Measurements from ENCODE around the gene ZCCHC7. TPM values are rescaled to one million over a fixed set of nuclear protein-coding genes. Genes with fewer than 3 reads are reported as not detected.

The ZCCHC7 gene
- total and polyA plus RNA-seq, 10 of the 15 experiments (the other 5 are each of a cell fraction or from before 2014, with no cell fraction given) = 42.9 to 178 (median 53.3) TPM

DNA sequence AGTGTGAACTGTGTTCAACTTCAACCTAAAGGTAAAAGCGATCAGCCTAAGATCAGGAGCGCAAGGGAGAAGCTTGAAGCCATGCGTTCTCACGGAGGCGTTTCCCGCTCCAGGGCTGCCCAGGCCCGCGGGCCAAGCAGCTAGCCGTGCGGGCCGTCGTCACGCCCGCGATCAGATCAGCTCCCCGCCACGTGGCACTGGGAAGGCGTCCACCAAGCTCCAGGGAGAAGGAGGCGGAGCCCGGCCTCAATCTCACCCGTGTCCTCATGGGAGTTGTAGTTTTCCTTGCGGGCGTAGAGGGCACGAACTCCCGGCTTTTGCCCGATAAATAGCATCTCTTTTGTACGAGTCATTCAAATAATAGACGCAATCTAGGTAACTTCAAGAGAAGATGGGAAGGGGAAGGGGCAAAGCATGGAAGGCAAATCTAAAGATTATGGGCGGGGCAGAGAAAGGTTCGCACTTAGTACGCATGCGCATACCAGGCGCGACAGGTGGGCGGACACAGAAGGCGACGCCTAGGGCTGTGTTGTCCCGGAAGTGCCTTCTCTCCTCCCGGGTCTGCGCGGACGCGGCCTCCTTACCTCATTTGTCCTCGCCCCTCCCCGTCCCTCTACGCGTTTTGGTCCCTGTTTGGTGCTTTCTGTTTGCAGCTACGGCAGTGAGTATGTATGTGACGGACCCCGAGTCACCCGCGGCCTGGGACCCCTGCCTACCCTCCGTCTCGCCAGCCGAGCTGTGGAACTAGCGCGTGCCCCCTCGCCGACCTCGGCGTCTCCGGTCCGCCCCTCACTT lies 40.8 kb upstream of the ZCCHC7 start (continued):
- TF ChIP-seq, protein P1, sequence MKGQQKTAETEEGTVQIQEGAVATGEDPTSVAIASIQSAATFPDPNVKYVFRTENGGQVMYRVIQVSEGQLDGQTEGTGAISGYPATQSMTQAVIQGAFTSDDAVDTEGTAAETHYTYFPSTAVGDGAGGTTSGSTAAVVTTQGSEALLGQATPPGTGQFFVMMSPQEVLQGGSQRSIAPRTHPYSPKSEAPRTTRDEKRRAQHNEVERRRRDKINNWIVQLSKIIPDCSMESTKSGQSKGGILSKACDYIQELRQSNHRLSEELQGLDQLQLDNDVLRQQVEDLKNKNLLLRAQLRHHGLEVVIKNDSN (IDR thresholded peaks at IDR 0.05; ENCODE audit: borderline replicate concordance, extremely low read length, insufficient read depth, low read depth, low read length) = peak; percentile 69
- TF ChIP-seq TCF12 (IDR thresholded peaks at IDR 0.05; ENCODE audit: low read depth, low read length) (0 out of 2 replicates have a peak, but pooled peaks have one; percentile 39), LARP7 (IDR thresholded peaks at IDR 0.05) (peak; percentile 81; the same call in 1 of the 2 replicates), ZSCAN29 (IDR thresholded peaks at IDR 0.05) (no peak), STAT3 (IDR thresholded peaks at IDR 0.05; ENCODE audit: low read depth, low read length) (no peak), GATAD2B (conservative IDR thresholded peaks at IDR 0.05; ENCODE audit: low read depth) (peak; percentile 70; the same call in 1 of the 2 replicates), PML (IDR thresholded peaks at IDR 0.05; ENCODE audit: low read length) (peak; percentile 44; the same call in 1 of the 2 replicates), BHLHE40 (IDR thresholded peaks at IDR 0.05; ENCODE audit: borderline replicate concordance in 1 of 2, low read depth in 2 of 2, low read length in 1 of 2) (peak in 1 of 2 experiments; percentile 51; a peak in 1 of 4 replicates), CREM (IDR thresholded peaks at IDR 0.05; ENCODE audit: low read depth) (peak; percentile 77), JUND (IDR thresholded peaks at IDR 0.05; ENCODE audit: low read depth, low read length) (no peak), RB1 (IDR thresholded peaks at IDR 0.05; ENCODE audit: borderline replicate concordance) (0 out of 2 replicates have a peak, but pooled peaks have one; percentile 14), IKZF1 (conservative IDR thresholded peaks at IDR 0.05) (peak; percentile 85), NR2F1 (conservative IDR thresholded peaks at IDR 0.05) (peak; percentile 64), KLF5 (IDR thresholded peaks at IDR 0.05; ENCODE audit: partially characterized antibody) (peak; percentile 67), SIX5 (IDR thresholded peaks at IDR 0.05; ENCODE audit: low read depth, low read length, severe bottlenecking) (peak; percentile 79), POLR2A (IDR thresholded peaks at IDR 0.05; ENCODE audit: low read depth, low read length) (peak; percentile 89), YY1 (IDR thresholded peaks at IDR 0.05; ENCODE audit: low read depth, low read length) (peak; percentile 68), ASH2L (IDR thresholded peaks at IDR 0.05; ENCODE audit: borderline replicate concordance, low read depth) (peak; percentile 95), ZNF24 (IDR thresholded peaks at IDR 0.05) (no peak), CBX5 (IDR thresholded peaks at IDR 0.05; ENCODE audit: low read depth) (0 out of 2 replicates have a peak, but pooled peaks have one; percentile 57), POU2F2 (IDR thresholded peaks at IDR 0.05; ENCODE audit: borderline replicate concordance, low read depth, low read length) (peak; percentile 36; the same call in 1 of the 3 replicates), MYC (IDR thresholded peaks at IDR 0.05; ENCODE audit: insufficient read depth, insufficient read length, insufficient replicate concordance, low read length, severe bottlenecking) (peak; percentile 56)
- TF ChIP-seq, protein P2, sequence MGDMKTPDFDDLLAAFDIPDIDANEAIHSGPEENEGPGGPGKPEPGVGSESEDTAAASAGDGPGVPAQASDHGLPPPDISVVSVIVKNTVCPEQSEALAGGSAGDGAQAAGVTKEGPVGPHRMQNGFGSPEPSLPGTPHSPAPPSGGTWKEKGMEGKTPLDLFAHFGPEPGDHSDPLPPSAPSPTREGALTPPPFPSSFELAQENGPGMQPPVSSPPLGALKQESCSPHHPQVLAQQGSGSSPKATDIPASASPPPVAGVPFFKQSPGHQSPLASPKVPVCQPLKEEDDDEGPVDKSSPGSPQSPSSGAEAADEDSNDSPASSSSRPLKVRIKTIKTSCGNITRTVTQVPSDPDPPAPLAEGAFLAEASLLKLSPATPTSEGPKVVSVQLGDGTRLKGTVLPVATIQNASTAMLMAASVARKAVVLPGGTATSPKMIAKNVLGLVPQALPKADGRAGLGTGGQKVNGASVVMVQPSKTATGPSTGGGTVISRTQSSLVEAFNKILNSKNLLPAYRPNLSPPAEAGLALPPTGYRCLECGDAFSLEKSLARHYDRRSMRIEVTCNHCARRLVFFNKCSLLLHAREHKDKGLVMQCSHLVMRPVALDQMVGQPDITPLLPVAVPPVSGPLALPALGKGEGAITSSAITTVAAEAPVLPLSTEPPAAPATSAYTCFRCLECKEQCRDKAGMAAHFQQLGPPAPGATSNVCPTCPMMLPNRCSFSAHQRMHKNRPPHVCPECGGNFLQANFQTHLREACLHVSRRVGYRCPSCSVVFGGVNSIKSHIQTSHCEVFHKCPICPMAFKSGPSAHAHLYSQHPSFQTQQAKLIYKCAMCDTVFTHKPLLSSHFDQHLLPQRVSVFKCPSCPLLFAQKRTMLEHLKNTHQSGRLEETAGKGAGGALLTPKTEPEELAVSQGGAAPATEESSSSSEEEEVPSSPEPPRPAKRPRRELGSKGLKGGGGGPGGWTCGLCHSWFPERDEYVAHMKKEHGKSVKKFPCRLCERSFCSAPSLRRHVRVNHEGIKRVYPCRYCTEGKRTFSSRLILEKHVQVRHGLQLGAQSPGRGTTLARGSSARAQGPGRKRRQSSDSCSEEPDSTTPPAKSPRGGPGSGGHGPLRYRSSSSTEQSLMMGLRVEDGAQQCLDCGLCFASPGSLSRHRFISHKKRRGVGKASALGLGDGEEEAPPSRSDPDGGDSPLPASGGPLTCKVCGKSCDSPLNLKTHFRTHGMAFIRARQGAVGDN (IDR thresholded peaks at IDR 0.05) = peak; percentile 99
- TF ChIP-seq, protein P3, sequence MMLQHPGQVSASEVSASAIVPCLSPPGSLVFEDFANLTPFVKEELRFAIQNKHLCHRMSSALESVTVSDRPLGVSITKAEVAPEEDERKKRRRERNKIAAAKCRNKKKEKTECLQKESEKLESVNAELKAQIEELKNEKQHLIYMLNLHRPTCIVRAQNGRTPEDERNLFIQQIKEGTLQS (IDR thresholded peaks at IDR 0.05; ENCODE audit: borderline replicate concordance, extremely low read depth, low read depth, low read length) = 0 out of 2 replicates have a peak, but pooled peaks have one; percentile 28
- TF ChIP-seq, protein P4, sequence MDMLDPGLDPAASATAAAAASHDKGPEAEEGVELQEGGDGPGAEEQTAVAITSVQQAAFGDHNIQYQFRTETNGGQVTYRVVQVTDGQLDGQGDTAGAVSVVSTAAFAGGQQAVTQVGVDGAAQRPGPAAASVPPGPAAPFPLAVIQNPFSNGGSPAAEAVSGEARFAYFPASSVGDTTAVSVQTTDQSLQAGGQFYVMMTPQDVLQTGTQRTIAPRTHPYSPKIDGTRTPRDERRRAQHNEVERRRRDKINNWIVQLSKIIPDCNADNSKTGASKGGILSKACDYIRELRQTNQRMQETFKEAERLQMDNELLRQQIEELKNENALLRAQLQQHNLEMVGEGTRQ (IDR thresholded peaks at IDR 0.05; ENCODE audit: borderline replicate concordance, low read depth, low read length) = peak; percentile 43

All from GM12878 (cell line).